NCI-H1417 (cell line): Measurements from ENCODE around the gene REEP5.

Experiments
- DNase-seq, 3 experiments: peaks; one replicate each; lab custom pipeline; 2025; lab: John Stamatoyannopoulos, UW

Gene REEP5

GRCh38 chr5:112833971-112834370 lies 88.1 kb downstream of the REEP5 start:
- DNase-seq, result no peak

- peak in 1 of 3 experiments; percentile 3 for DNase-seq
These were observed 91.6 kb downstream of the REEP5 start for GRCh38 chr5:112830378-112830777.
